Measurements from ENCODE around the gene SIDT2. TPM values are rescaled to one million over a fixed set of nuclear protein-coding genes. Genes with fewer than 3 reads are reported as not detected.

SIDT2 gene
- polyA plus RNA-seq, 1 experiment: 32.5 TPM

DNA sequence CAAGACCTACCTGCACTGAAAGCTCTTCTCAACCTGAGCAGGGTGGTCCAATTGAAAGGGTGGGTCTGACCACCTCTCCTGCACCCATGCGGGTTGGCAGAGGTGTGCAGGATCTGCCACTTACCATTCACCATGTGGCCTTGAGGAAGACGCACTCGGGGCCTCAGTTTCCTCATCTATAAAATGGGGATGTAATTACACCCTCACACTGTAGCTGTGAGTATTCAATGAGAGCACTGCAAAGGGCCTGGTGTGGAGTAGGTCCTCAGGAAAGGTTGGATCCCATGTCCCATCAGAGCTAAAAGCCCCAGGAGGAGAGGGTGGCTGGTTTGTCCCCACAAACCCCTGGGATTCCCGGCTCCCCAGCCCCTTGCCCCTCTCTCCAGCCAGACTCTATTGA lies 20.1 kb downstream of the SIDT2 start:
- peak overlapping the region; percentile 96 for H3K27ac ChIP-seq (ENCODE audit: low read depth, low read length)
- H3K27me3 ChIP-seq (ENCODE audit: control insufficient read depth, insufficient read depth, low read length): no peaks in the 10 kb centered on the region
- CTCF ChIA-PET: interaction anchor here (0.9 to 2.0 kb wide), 4 partner anchors 24 to 30 kb away, joined by 3 to 4 read pairs (median 3); no protein-coding TSS in a partner anchor
- no peaks in the 10 kb centered on the region; the same call in 1 of the 2 replicates for H3K9me3 ChIP-seq (ENCODE audit: control insufficient read depth, insufficient read depth, low read length)
- POLR2A ChIA-PET: interaction anchor here (0.6 to 2.4 kb wide), 4 partner anchors 15 to 60 kb away, joined by 3 to 15 read pairs (median 5); no protein-coding TSS in a partner anchor
- peak overlapping the region; percentile 88 for H3K4me3 ChIP-seq (ENCODE audit: low read depth, low read length)
- no peak for DNase-seq (ENCODE audit: low read depth, low spot score)
- TF ChIP-seq, protein P1, sequence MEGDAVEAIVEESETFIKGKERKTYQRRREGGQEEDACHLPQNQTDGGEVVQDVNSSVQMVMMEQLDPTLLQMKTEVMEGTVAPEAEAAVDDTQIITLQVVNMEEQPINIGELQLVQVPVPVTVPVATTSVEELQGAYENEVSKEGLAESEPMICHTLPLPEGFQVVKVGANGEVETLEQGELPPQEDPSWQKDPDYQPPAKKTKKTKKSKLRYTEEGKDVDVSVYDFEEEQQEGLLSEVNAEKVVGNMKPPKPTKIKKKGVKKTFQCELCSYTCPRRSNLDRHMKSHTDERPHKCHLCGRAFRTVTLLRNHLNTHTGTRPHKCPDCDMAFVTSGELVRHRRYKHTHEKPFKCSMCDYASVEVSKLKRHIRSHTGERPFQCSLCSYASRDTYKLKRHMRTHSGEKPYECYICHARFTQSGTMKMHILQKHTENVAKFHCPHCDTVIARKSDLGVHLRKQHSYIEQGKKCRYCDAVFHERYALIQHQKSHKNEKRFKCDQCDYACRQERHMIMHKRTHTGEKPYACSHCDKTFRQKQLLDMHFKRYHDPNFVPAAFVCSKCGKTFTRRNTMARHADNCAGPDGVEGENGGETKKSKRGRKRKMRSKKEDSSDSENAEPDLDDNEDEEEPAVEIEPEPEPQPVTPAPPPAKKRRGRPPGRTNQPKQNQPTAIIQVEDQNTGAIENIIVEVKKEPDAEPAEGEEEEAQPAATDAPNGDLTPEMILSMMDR (IDR thresholded peaks at IDR 0.05; ENCODE audit: low read depth, low read length): no peak

- H3K9me3 ChIP-seq (ENCODE audit: control insufficient read depth, insufficient read depth, low read length): no peaks in the 10 kb centered on the region; the same call in 1 of the 2 replicates
- POLR2A ChIA-PET: interaction anchor here (0.6 to 2.6 kb wide), 6 partner anchors 19 to 61 kb away, joined by 4 to 15 read pairs (median 6); partner anchors contain the start of genes PAFAH1B2 and SIDT2
- CTCF ChIA-PET: interaction anchor here (0.6 to 2.0 kb wide), 4 partner anchors 23 to 29 kb away, joined by 3 to 4 read pairs (median 4); no protein-coding TSS in a partner anchor
These were observed 20.7 kb downstream of the SIDT2 start, which contains the start of gene TAGLN for GRCh38 chr11:117199053-117199915. TSS of gene TAGLN (plus strand) at chr11:117199370. CDS start at chr11:117203014, 3,644 bp downstream.

DNA sequence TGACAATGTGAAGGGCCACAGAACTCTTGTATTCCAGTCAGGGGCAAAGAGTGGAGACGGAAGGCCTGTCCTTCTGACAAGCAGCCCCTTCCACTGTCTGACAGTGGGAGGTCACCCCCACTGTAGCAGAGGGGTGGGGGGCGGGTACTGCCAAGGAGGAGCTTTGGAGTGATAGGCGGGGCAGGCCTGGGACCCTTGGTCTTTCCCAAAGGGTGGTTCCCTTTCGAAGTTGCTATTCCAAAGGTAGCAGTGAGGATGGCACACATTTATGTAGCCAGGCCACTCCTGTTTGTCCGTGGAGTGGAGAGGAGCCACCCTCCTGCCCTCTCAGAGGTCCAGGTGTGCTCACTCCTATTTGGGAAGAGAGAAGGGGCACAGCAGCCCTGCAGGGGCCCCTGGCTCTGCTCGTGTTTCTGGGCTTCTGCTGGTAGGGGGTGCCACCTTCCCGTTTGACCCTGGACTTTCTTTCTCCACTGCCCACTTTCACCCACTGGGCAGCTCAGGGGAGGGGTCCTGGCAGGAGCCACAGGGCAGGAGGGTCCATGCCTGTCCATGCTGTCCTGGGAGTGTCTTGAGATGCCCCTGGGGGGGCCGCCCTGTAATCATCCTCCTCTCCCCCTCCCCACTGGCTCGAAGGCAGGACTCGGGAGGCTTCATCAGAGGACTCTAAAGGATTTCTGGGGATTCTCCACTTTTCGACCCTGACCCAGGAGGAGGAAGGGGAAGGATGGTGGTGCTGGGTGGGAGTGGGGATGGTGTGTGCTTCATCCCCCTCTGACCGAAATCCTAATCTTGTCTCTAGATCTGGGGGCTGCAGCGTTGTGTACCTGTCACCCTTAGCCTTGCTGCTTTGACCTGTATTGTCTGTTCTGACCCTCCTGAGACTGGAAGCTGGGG lies 21.6 kb downstream of the SIDT2 start:
- H3K27ac ChIP-seq (ENCODE audit: low read depth, low read length): peak overlapping the region; percentile 96
- H3K9me3 ChIP-seq (ENCODE audit: control insufficient read depth, insufficient read depth, low read length): no peaks in the 10 kb centered on the region; the same call in 1 of the 2 replicates
- TF ChIP-seq, protein P1 (IDR thresholded peaks at IDR 0.05; ENCODE audit: low read depth, low read length): no peak
- H3K27me3 ChIP-seq (ENCODE audit: control insufficient read depth, insufficient read depth, low read length): no peaks in the 10 kb centered on the region
- no peak for DNase-seq (ENCODE audit: low read depth, low spot score)
- peak overlapping the region; percentile 88 for H3K4me3 ChIP-seq (ENCODE audit: low read depth, low read length)
- ChIA-PET CTCF (interaction anchor here (0.6 to 1.3 kb wide), 2 partner anchors 19 to 30 kb away, joined by 3 to 4 read pairs; no protein-coding TSS in a partner anchor), POLR2A (interaction anchor here (0.6 to 2.6 kb wide), 7 partner anchors 11 to 56 kb away, joined by 3 to 15 read pairs (median 7); partner anchors contain the start of genes PAFAH1B2, PCSK7 and SIDT2)

More at GRCh38 chr11:117199053-117199915, 20.7 kb downstream of the SIDT2 start, which contains the start of gene TAGLN:
- Histone ChIP-seq H3K27ac (ENCODE audit: low read depth, low read length) (peak within 1 kb of the TSS; percentile 96), H3K4me3 (ENCODE audit: low read depth, low read length) (peak within 1 kb of the TSS; percentile 88), H3K27me3 (ENCODE audit: control insufficient read depth, insufficient read depth, low read length) (no peaks in the 10 kb centered on the region)
- DNase-seq (ENCODE audit: low read depth, low spot score): peak; percentile 91
- TF ChIP-seq, protein P1 (IDR thresholded peaks at IDR 0.05; ENCODE audit: low read depth, low read length): no peak

- H3K4me3 ChIP-seq (ENCODE audit: low read depth, low read length): peak overlapping the region; percentile 88
- POLR2A ChIA-PET: interaction anchor here (0.5 to 2.6 kb wide), 7 partner anchors 10 to 57 kb away, joined by 3 to 12 read pairs (median 5); partner anchors contain the start of genes PAFAH1B2 and SIDT2
- CTCF ChIA-PET: interaction anchor here (1.3 to 3.4 kb wide), 2 partner anchors 20 to 26 kb away, joined by 3 to 9 read pairs; no protein-coding TSS in a partner anchor
- TF ChIP-seq, protein P1 (IDR thresholded peaks at IDR 0.05; ENCODE audit: low read depth, low read length): 0 out of 2 replicates have a peak, but pooled peaks have one; percentile 21
- peak overlapping the region; percentile 96 for H3K27ac ChIP-seq (ENCODE audit: low read depth, low read length)
- H3K9me3 ChIP-seq (ENCODE audit: control insufficient read depth, insufficient read depth, low read length): no peaks in the 10 kb centered on the region; the same call in 1 of the 2 replicates
- no peak for DNase-seq (ENCODE audit: low read depth, low spot score)
- H3K27me3 ChIP-seq (ENCODE audit: control insufficient read depth, insufficient read depth, low read length): no peaks in the 10 kb centered on the region
These were observed 22.5 kb downstream of the SIDT2 start for GRCh38 chr11:117200813-117201657.

Measured in AG04450 (cell line).